A549 (cell line): ENCODE data around the gene IRF6. TPM values are rescaled to one million over a fixed set of nuclear protein-coding genes. Genes with fewer than 3 reads are reported as not detected.

ENCODE experiments used
- ATAC-seq, 2 experiments: fragments of 200-7000 bp in 1 of 2; fragments of >200 bp in 1 of 2; cut with Nextera tagmentation in 1 of 2; cut with Tn5 transposase in 1 of 2; 3 replicates each; pipeline versions ENCODE4 v1.8.0 to v1.9.1; 2018 to 2020; ENCODE audit warnings: mild to moderate bottlenecking in 1 of 2, moderate library complexity in 1 of 2
- CTCF ChIA-PET: fragments of 300-600 bp; sonication (Branson Sonifier 250); formaldehyde crosslinking; extraction: SDS; loops from one replicate; lab custom pipeline; 2021; ENCODE audit warnings: antibody characterized with exemption, inconsistent platforms; lab: Yijun Ruan, JAX
- POLR2A ChIA-PET: fragments of 350-600 bp; formaldehyde crosslinking; extraction: SDS; loops from one replicate; lab custom pipeline; 2021; ENCODE audit warnings: antibody characterized with exemption, inconsistent platforms; lab: Yijun Ruan, JAX
- DNase-seq, 2 experiments: peaks; one replicate each; pipeline versions ENCODE4 v3.0.0 to v3.0.0-alpha.2; 2011 to 2016; ENCODE audit warnings: low read depth in 1 of 2, low spot score in 1 of 2
- FAIRE-seq: peaks from 2 replicates; lab custom pipeline; 2011; peaks lifted over from hg19 to GRCh38; lab: Jason Lieb, UNC
- H3K27ac ChIP-seq, 2 experiments: fragments of >200 bp; sonication (Bioruptor Twin); formaldehyde crosslinking; 3 replicates each; pipeline ENCODE4 v1.5.1; 2016 to 2017
- H3K4me1 ChIP-seq: fragments of >200 bp; sonication (Bioruptor Twin); formaldehyde crosslinking; 3 replicates; pipeline ENCODE4 v1.6.1; 2016
- H3K4me2 ChIP-seq: fragments of >200 bp; sonication (Bioruptor Twin); formaldehyde crosslinking; 3 replicates; pipeline ENCODE4 v1.6.1; 2016
- H3K4me3 ChIP-seq: fragments of >200 bp; sonication (Bioruptor Twin); formaldehyde crosslinking; 3 replicates; pipeline ENCODE4 v1.5.1; 2016
- H3K9me3 ChIP-seq: fragments of >200 bp; sonication (Bioruptor Twin); formaldehyde crosslinking; 3 replicates; pipeline ENCODE4 v1.6.1; 2016
- CBX2 ChIP-seq: fragments of 200-600 bp; sonication (generic); IDR thresholded peaks from 2 replicates; pipeline ENCODE4 v1.6.1; 2016; ENCODE audit warnings: low read depth, mild to moderate bottlenecking, borderline replicate concordance
- CBX8 ChIP-seq: fragments of 200-600 bp; sonication (generic); IDR thresholded peaks from 2 replicates; pipeline ENCODE4 v1.6.1; 2016
- CEBPB ChIP-seq, 2 experiments: fragments of >200 bp in 1 of 2; sonication (Bioruptor Twin) in 1 of 2; formaldehyde crosslinking in 1 of 2; IDR thresholded peaks; 2 replicates each; pipeline ENCODE4 v1.6.1; 2012 to 2016
- CHD2 ChIP-seq: fragments of 150-350 bp; IDR thresholded peaks from 2 replicates; pipeline ENCODE4 v1.6.1; 2014; ENCODE audit warnings: low read length; ENCODE audit not compliant: partially characterized antibody
- ELK1 ChIP-seq: fragments of 150-350 bp; IDR thresholded peaks from 2 replicates; pipeline ENCODE4 v1.6.1; 2014; ENCODE audit warnings: low read depth, mild to moderate bottlenecking, low read length
- ESRRA ChIP-seq: fragments of 150-350 bp; IDR thresholded peaks from 2 replicates; pipeline ENCODE4 v1.6.1; 2014; ENCODE audit warnings: mild to moderate bottlenecking, low read length, borderline replicate concordance
- FOSL2 ChIP-seq, 2 experiments: fragments of 450-650 bp in 1 of 2; fragments of >200 bp in 1 of 2; sonication (Bioruptor Twin) in 1 of 2; formaldehyde crosslinking; IDR thresholded peaks; 2 replicates each; pipeline versions ENCODE4 v1.5.0 to v1.6.1; 2016 to 2020; ENCODE audit warnings: mild to moderate bottlenecking in 1 of 2, moderate library complexity in 1 of 2
- HDAC2 ChIP-seq: fragments of 200-600 bp; sonication (generic); IDR thresholded peaks from 2 replicates; pipeline ENCODE4 v1.6.1; 2016
- HES2 ChIP-seq: fragments of >200 bp; sonication (Bioruptor Twin); formaldehyde crosslinking; IDR thresholded peaks from 2 replicates; pipeline ENCODE4 v1.6.1; 2016
- HMGXB4 ChIP-seq: fragments of 250-450 bp; sonication (Bioruptor Pico); IDR thresholded peaks from 2 replicates; pipeline ENCODE4 v1.5.0; 2021; ENCODE audit warnings: mild to moderate bottlenecking, moderate library complexity, borderline replicate concordance
- HOXA7 ChIP-seq: fragments of 250-450 bp; sonication (Bioruptor Pico); IDR thresholded peaks from 2 replicates; pipeline ENCODE4 v1.5.0; 2020; ENCODE audit warnings: mild to moderate bottlenecking, moderate library complexity
- HOXB5 ChIP-seq: fragments of 250-450 bp; sonication (Bioruptor Pico); IDR thresholded peaks from 2 replicates; pipeline ENCODE4 v1.5.0; 2020; ENCODE audit warnings: mild to moderate bottlenecking, moderate library complexity
- JUN ChIP-seq, 2 experiments: fragments of >200 bp; sonication (Bioruptor Twin); formaldehyde crosslinking; IDR thresholded peaks; 2 replicates in 1 of 2; 3 replicates in 1 of 2; pipeline ENCODE4 v1.6.1; 2016 to 2017
- JUNB ChIP-seq: fragments of >200 bp; sonication (Bioruptor Twin); formaldehyde crosslinking; IDR thresholded peaks from 2 replicates; pipeline ENCODE4 v1.6.1; 2016
- MAX ChIP-seq: IDR thresholded peaks from 2 replicates; pipeline ENCODE4 v1.6.1; 2012
- MYC ChIP-seq: IDR thresholded peaks from 2 replicates; pipeline ENCODE4 v1.6.1; 2012; ENCODE audit warnings: mild to moderate bottlenecking, inconsistent platforms, low read length, improper control_type of control experiment, borderline replicate concordance
- NPAS2 ChIP-seq: fragments of 250-450 bp; sonication (Bioruptor Pico); IDR thresholded peaks from 2 replicates; pipeline ENCODE4 v1.8.0; 2022; ENCODE audit warnings: mild to moderate bottlenecking, moderate library complexity, borderline replicate concordance
- NR3C1 ChIP-seq: fragments of >200 bp; sonication (Bioruptor Twin); formaldehyde crosslinking; IDR thresholded peaks from 3 replicates; pipeline ENCODE4 v1.6.1; 2017
- POLR2A ChIP-seq: IDR thresholded peaks from 2 replicates; pipeline ENCODE4 v1.6.1; 2012; ENCODE audit warnings: mild to moderate bottlenecking, low read length
- RARB ChIP-seq: fragments of 250-450 bp; sonication (Bioruptor Pico); IDR thresholded peaks from 2 replicates; pipeline ENCODE4 v1.8.0; 2021; ENCODE audit warnings: mild to moderate bottlenecking, moderate library complexity
- RCOR1 ChIP-seq: fragments of 150-350 bp; IDR thresholded peaks from 2 replicates; pipeline ENCODE4 v1.6.1; 2014; ENCODE audit warnings: antibody characterized with exemption, low read length, low read depth
- RNF2 ChIP-seq: fragments of 200-600 bp; sonication (generic); IDR thresholded peaks from 2 replicates; pipeline ENCODE4 v1.6.1; 2016; ENCODE audit warnings: low read depth, mild to moderate bottlenecking, antibody characterized with exemption, moderate library complexity, borderline replicate concordance
- SREBF2 ChIP-seq: fragments of 450-650 bp; IDR thresholded peaks from 2 replicates; pipeline ENCODE4 v1.6.1; 2014; ENCODE audit warnings: mild to moderate bottlenecking, moderate library complexity
- TP53 ChIP-seq: fragments of 250-450 bp; sonication (Bioruptor Pico); IDR thresholded peaks from 2 replicates; pipeline ENCODE4 v1.5.0; 2021; ENCODE audit warnings: mild to moderate bottlenecking, moderate library complexity
- ZSCAN20 ChIP-seq: fragments of 250-450 bp; sonication (Bioruptor Pico); IDR thresholded peaks from 2 replicates; pipeline ENCODE4 v1.8.0; 2022; ENCODE audit warnings: mild to moderate bottlenecking, moderate library complexity
- WGBS: methylation state at CpG from one replicate; pipeline ENCODE4 v1.1.6; 2017; ENCODE audit errors: missing lambda C conversion rate; 5-methylcytosine and 5-hydroxymethylcytosine counted together
- polyA plus RNA-seq, 4 experiments: library from polyadenylated mRNA; depleted of rRNA in 3 of 4; stranded (reverse); fragments of >200 nt; fragmentation: RNase III in 1 of 4; extraction: RNeasy Plus Mini Kit Qiagen cat#74134 plus additional on column Dnase treatment in 1 of 4; gene quantifications; 2 replicates in 3 of 4; 3 replicates in 1 of 4; pipeline ENCODE4 v1.2.3, GENCODE V29; 2011 to 2017

The IRF6 gene
- polyA plus RNA-seq, 2 of the 4 experiments (the other 2 are of a cell fraction): 0.08 to 0.22 TPM

GRCh38 chr1:209839875-209840546, 34.1 kb upstream of the IRF6 start:
- Histone ChIP-seq H3K9me3 (no peaks in the 10 kb centered on the region), H3K4me1 (peaks cover 24% of the 10 kb centered on the region), H3K4me3 (no peak overlapping the region), H3K4me2 (peak overlapping the region; percentile 63), H3K27ac (peak overlapping the region; percentile 76 to 81)
- POLR2A ChIA-PET: interaction anchor here (1.5 to 2.5 kb wide), 3 partner anchors 12 to 56 kb away, joined by 3 to 14 read pairs (median 5); partner anchors contain the start of genes C1orf74 and UTP25
- CTCF ChIA-PET: interaction anchor here (0.8 to 12.5 kb wide), 9 partner anchors 10 to 270 kb away, joined by 3 to 114 read pairs (median 3); partner anchors contain the start of gene UTP25
- WGBS: 19% methylated on average over 5 of the region's 5 CpGs
- TF ChIP-seq SREBF2 (no peak), HMGXB4 (no peak), CEBPB (IDR thresholded peaks at IDR 0.05) (no peak), NPAS2 (no peak), FOSL2 (IDR thresholded peaks at IDR 0.05) (peak; percentile 69), FOSL2 (CRISPR knock-in tag; IDR thresholded peaks at IDR 0.05) (peak; percentile 92), RARB (CRISPR knock-in tag) (no peak), ELK1 (no peak), POLR2A (no peak), MAX (peak; percentile 49; the same call in 1 of the 2 replicates), JUNB (peak; percentile 62), CHD2 (no peak), JUN (IDR thresholded peaks at IDR 0.05) (peak in 1 of 2 experiments; percentile 36; a peak in 2 of 5 replicates), HOXB5 (CRISPR knock-in tag) (no peak), ZSCAN20 (no peak), HES2 (no peak)
- peak; percentile 46 for FAIRE-seq
- ATAC-seq: peak; percentile 97
- DNase-seq: peak; percentile 77 to 87

- POLR2A ChIA-PET: interaction anchor here (2.5 kb wide), 1 partner anchor 10 kb away, joined by 14 read pairs; the partner anchor contains the start of gene UTP25
- Histone ChIP-seq H3K4me2 (no peak overlapping the region), H3K4me3 (no peak overlapping the region), H3K4me1 (peaks cover 24% of the 10 kb centered on the region), H3K9me3 (no peaks in the 10 kb centered on the region), H3K27ac (peak overlapping the region; percentile 76 to 81; a peak in 1 of 6 replicates)
- WGBS: 92% methylated on average over 6 of the region's 6 CpGs
- TF ChIP-seq ELK1 (no peak), CBX8 (no peak), TP53 (CRISPR knock-in tag) (no peak), CBX2 (no peak), MAX (no peak), MYC (no peak), HOXA7 (CRISPR knock-in tag) (no peak), ESRRA (no peak), HDAC2 (no peak), RNF2 (no peak), RCOR1 (no peak), NR3C1 (no peak)
- DNase-seq (no peak), FAIRE-seq (no peak), ATAC-seq (no peak)
- CTCF ChIA-PET: interaction anchor here (1.2 to 12.5 kb wide), 7 partner anchors 12 to 269 kb away, joined by 3 to 114 read pairs (median 3); partner anchors contain the start of gene UTP25
Measured at GRCh38 chr1:209838537-209838936, 32.6 kb upstream of the IRF6 start.
